Measurements from ENCODE around the gene XXYLT1.

XXYLT1 gene

GRCh38 chr3:195133013-195133412, 137.9 kb downstream of the XXYLT1 start:
- ChIA-PET CTCF (interaction anchor here (1.0 to 2.6 kb wide), 6 partner anchors 11 to 461 kb away, joined by 3 to 24 read pairs (median 4); partner anchors contain the start of gene LSG1), POLR2A (interaction anchor here (0.6 kb wide), 1 partner anchor 855 kb away, joined by 4 read pairs; no protein-coding TSS in a partner anchor)
- no peak for TF ChIP-seq CTCF (IDR thresholded peaks at IDR 0.05; ENCODE audit: insufficient read depth, low read length, missing control alignments)
- DNase-seq (ENCODE audit: low read depth, low spot score), result no peak
- no peak overlapping the region for H3K4me3 ChIP-seq (ENCODE audit: low read depth, low read length)

GRCh38 chr3:195131176-195131575, 139.8 kb downstream of the XXYLT1 start:
- no peak for TF ChIP-seq CTCF (IDR thresholded peaks at IDR 0.05; ENCODE audit: insufficient read depth, low read length, missing control alignments)
- POLR2A ChIA-PET, result no interaction called here
- CTCF ChIA-PET, result interaction anchor here (1.1 to 2.1 kb wide), 2 partner anchors 9 to 24 kb away, joined by 3 to 7 read pairs; no protein-coding TSS in a partner anchor
- no peak for DNase-seq (ENCODE audit: low read depth, low spot score)
- H3K4me3 ChIP-seq (ENCODE audit: low read depth, low read length), result no peak overlapping the region

GRCh38 chr3:195129644-195130492, 141.1 kb downstream of the XXYLT1 start:
- H3K4me3 ChIP-seq (ENCODE audit: low read depth, low read length), result no peak overlapping the region
- DNase-seq (ENCODE audit: low read depth, low spot score), result no peak
- ChIA-PET CTCF (interaction anchor here (1.1 to 2.1 kb wide), 3 partner anchors 8 to 25 kb away, joined by 3 to 7 read pairs (median 3); no protein-coding TSS in a partner anchor), POLR2A (no interaction called here)
- TF ChIP-seq CTCF (IDR thresholded peaks at IDR 0.05; ENCODE audit: insufficient read depth, low read length, missing control alignments), result no peak

DNA sequence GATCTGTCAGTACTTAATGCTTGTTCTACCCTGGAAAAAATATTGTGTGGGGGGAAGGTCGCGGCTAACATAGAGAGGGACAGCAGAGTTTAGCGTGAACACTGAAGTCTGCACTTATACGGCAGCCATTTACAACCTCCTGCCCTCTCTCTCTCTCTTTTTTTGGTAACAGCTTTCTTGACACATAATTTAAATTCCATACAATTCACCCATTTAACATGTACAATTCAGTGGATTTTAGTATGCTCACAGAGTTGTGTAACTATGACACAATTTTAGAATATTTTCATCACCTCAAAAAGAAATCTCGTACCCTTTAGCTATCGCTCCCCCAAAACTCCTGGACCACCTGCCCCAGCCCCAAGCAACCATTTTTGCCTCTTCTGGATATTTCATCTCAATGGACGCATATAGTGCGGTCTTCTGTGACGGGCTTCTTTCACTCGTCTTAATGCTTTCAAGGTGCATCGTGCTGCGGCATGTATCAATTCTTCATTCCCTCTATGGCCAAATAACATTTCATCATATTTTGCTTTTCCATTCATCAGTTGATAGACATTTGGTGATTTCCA, 141.8 kb downstream of the XXYLT1 start:
- CTCF ChIA-PET, result interaction anchor here (1.3 to 1.4 kb wide), 2 partner anchors 9 to 437 kb away, joined by 4 read pairs; no protein-coding TSS in a partner anchor
- no peak for DNase-seq (ENCODE audit: low read depth, low spot score)
- TF ChIP-seq CTCF (IDR thresholded peaks at IDR 0.05; ENCODE audit: insufficient read depth, low read length, missing control alignments), result no peak
- H3K4me3 ChIP-seq (ENCODE audit: low read depth, low read length), result no peak overlapping the region
- POLR2A ChIA-PET, result interaction anchor here (1.2 kb wide), 1 partner anchor 442 kb away, joined by 4 read pairs; no protein-coding TSS in a partner anchor

DNA sequence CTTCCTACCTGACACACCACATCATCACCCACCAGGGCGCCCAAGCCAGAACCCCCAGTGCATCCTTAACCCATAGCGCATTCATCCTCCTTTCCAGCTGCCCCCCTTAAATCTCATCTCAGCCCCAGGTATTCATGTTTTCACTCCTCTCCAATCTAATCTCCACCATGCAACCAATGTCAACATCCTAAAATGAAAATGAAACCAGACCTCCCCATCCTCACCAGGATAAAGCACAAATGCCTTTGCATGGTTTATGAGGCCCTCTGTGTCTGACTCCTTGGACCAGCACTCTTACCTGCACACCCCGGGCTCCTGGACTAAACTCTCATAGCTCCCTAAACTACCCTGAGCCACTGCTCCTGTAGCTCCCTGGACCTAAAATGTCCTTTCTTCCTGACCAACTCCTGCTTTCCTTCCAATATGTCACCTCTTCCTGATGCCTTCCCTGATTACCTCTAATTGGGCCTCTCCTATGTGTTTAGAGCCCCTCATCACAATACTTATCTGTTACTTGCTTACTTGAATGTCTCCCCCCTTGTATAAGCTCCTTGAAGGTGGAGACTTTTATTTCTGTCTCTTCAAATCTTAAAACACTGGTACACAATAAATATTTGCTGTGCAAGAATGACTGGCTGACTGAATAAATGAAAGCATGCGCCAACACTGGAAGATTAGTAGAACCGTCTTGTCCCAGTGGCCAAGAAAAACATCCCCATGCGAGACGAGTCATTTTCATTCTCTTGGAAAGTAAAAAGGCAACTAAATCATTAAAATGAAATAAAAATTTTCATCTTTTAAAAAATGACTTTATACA, 142.5 kb downstream of the XXYLT1 start:
- no peak overlapping the region for H3K4me3 ChIP-seq (ENCODE audit: low read depth, low read length)
- POLR2A ChIA-PET, result interaction anchor here (1.2 kb wide), 1 partner anchor 442 kb away, joined by 4 read pairs; no protein-coding TSS in a partner anchor

More for the DNA sequence above, 142.5 kb downstream of the XXYLT1 start:
- no peak for DNase-seq (ENCODE audit: low read depth, low spot score)
- no peak for TF ChIP-seq CTCF (IDR thresholded peaks at IDR 0.05; ENCODE audit: insufficient read depth, low read length, missing control alignments)
- CTCF ChIA-PET, result interaction anchor here (1.3 to 1.4 kb wide), 2 partner anchors 8 to 437 kb away, joined by 4 read pairs; no protein-coding TSS in a partner anchor

Data from AG04449 (cell line).